SK-N-SH (cell line): ENCODE data around the gene KIF16B. TPM values are rescaled to one million over a fixed set of nuclear protein-coding genes. Genes with fewer than 3 reads are reported as not detected.

Source experiments
- CTCF ChIA-PET: fragments of 300-600, 350-600 bp; formaldehyde crosslinking; extraction: SDS; loops from one replicate; lab custom pipeline; 2021; lab: Yijun Ruan, JAX
- POLR2A ChIA-PET: fragments of 350-600 bp; sonication (Branson Sonifier 250); formaldehyde crosslinking; extraction: SDS; loops from one replicate; lab custom pipeline; 2020; ENCODE audit warnings: antibody characterized with exemption, inconsistent platforms; lab: Yijun Ruan, JAX
- DNase-seq: peaks from one replicate; pipeline ENCODE4 v3.0.0; 2012
- H2AFZ ChIP-seq: fragments of 200-600 bp; sonication (generic); 2 replicates; pipeline ENCODE4 v1.8.1; 2016; ENCODE audit warnings: antibody characterized with exemption, mild to moderate bottlenecking, low read depth
- H3F3A ChIP-seq: fragments of 200-600 bp; sonication (generic); replicated peaks from 2 replicates; pipeline ENCODE3; 2016; ENCODE audit warnings: antibody characterized with exemption, mild to moderate bottlenecking; ENCODE audit not compliant: insufficient read depth
- H3K27ac ChIP-seq, 2 experiments: fragments of 200-500 bp in 1 of 2; fragments of 200-600 bp in 1 of 2; sonication (Bioruptor generic) in 1 of 2; sonication (generic), shearing (Covaris generic) in 1 of 2; 2 replicates each; pipeline versions ENCODE4 v1.5.1 to v1.6.1; 2014 to 2016; ENCODE audit warnings: low read depth in 2 of 2, inconsistent platforms in 1 of 2, low read length in 1 of 2, mild to moderate bottlenecking in 1 of 2, mixed read lengths in 1 of 2
- H3K27me3 ChIP-seq: fragments of 200-600 bp; sonication (generic), shearing (Covaris generic); 2 replicates; pipeline ENCODE4 v1.6.1; 2016; ENCODE audit warnings: mixed run types; ENCODE audit not compliant: insufficient read depth
- H3K36me3 ChIP-seq, 2 experiments: fragments of 200-500 bp in 1 of 2; fragments of 200-600 bp in 1 of 2; sonication (Bioruptor generic) in 1 of 2; sonication (generic) in 1 of 2; replicated peaks in 1 of 2; 2 replicates each; pipeline versions ENCODE3 to v1.5.1; 2014 to 2016; ENCODE audit warnings: low read length in 1 of 2, mild to moderate bottlenecking in 1 of 2; ENCODE audit not compliant: insufficient read depth in 2 of 2, control insufficient read depth in 1 of 2
- H3K4me1 ChIP-seq, 2 experiments: fragments of 200-500 bp in 1 of 2; fragments of 200-600 bp in 1 of 2; sonication (Bioruptor generic) in 1 of 2; sonication (generic), shearing (Covaris generic) in 1 of 2; 2 replicates each; pipeline versions ENCODE4 v1.5.1 to v1.6.1; 2014 to 2016; ENCODE audit warnings: low read depth in 1 of 2, low read length in 1 of 2, mixed run types in 1 of 2; ENCODE audit not compliant: insufficient read depth in 2 of 2, control insufficient read depth in 1 of 2
- H3K4me2 ChIP-seq: fragments of 200-600 bp; sonication (generic), shearing (Covaris generic); 2 replicates; pipeline ENCODE4 v1.6.1; 2017; ENCODE audit warnings: mixed run types
- H3K4me3 ChIP-seq, 2 experiments: fragments of 200-500 bp in 1 of 2; fragments of 200-600 bp in 1 of 2; sonication (Bioruptor generic) in 1 of 2; sonication (generic), shearing (Covaris generic) in 1 of 2; 2 replicates each; pipeline versions ENCODE4 v1.5.1 to v1.8.1; 2014 to 2016; ENCODE audit warnings: low read depth in 2 of 2, inconsistent platforms in 1 of 2, low read length in 1 of 2, mild to moderate bottlenecking in 1 of 2, mixed read lengths in 1 of 2, moderate library complexity in 1 of 2
- H3K79me2 ChIP-seq: fragments of 200-600 bp; sonication (generic); 2 replicates; pipeline ENCODE4 v1.8.1; 2017; ENCODE audit warnings: mild to moderate bottlenecking; ENCODE audit not compliant: insufficient read depth
- H3K9ac ChIP-seq: fragments of 200-600 bp; sonication (generic); 2 replicates; pipeline ENCODE4 v1.6.1; 2017; ENCODE audit warnings: mixed run types
- H3K9me2 ChIP-seq: fragments of 200-600 bp; sonication (generic); 2 replicates; pipeline ENCODE4 v1.6.1; 2017; ENCODE audit warnings: mixed run types
- H3K9me3 ChIP-seq: fragments of 200-600 bp; sonication (generic); 2 replicates; pipeline ENCODE4 v1.6.1; 2017; ENCODE audit warnings: mixed run types, mild to moderate bottlenecking, moderate library complexity
- H4K20me1 ChIP-seq: fragments of 200-600 bp; sonication (generic); 2 replicates; pipeline ENCODE4 v1.6.1; 2017; ENCODE audit warnings: mild to moderate bottlenecking, mixed run types; ENCODE audit not compliant: insufficient read depth
- CTCF ChIP-seq: fragments of 200-600 bp; sonication (generic); IDR thresholded peaks from 2 replicates; pipeline ENCODE4 v1.6.1; 2017; ENCODE audit warnings: antibody characterized with exemption, mild to moderate bottlenecking, moderate library complexity
- MAX ChIP-seq: IDR thresholded peaks from 2 replicates; pipeline ENCODE4 v1.4.0; 2012; ENCODE audit warnings: low read depth
- RAD21 ChIP-seq: IDR thresholded peaks from 2 replicates; pipeline ENCODE4 v1.6.1; 2012; ENCODE audit warnings: mild to moderate bottlenecking, low read length
- REST ChIP-seq: IDR thresholded peaks from 2 replicates; pipeline ENCODE4 v1.6.1; 2012; ENCODE audit warnings: mild to moderate bottlenecking, low read depth, low read length, moderate library complexity
- RFX5 ChIP-seq: IDR thresholded peaks from 2 replicates; pipeline ENCODE4 v1.6.1; 2012; ENCODE audit warnings: mild to moderate bottlenecking, improper control_type of control experiment, low read length
- SMC3 ChIP-seq: IDR thresholded peaks from 2 replicates; pipeline ENCODE4 v1.6.1; 2012; ENCODE audit warnings: low read depth, low read length, improper control_type of control experiment
- USF1 ChIP-seq: IDR thresholded peaks from 2 replicates; pipeline ENCODE4 v1.4.0; 2012; ENCODE audit warnings: low read depth, borderline replicate concordance
- WGBS: methylation state at CpG from one replicate; pipeline ENCODE4 v1.1.6; 2017; ENCODE audit warnings: low lambda C conversion rate; 5-methylcytosine and 5-hydroxymethylcytosine counted together
- polyA plus RNA-seq, 3 experiments: library from polyadenylated mRNA; depleted of rRNA; stranded (reverse); fragments of >200 nt; gene quantifications; 2 replicates each; pipeline ENCODE4 v1.2.3, GENCODE V29; 2012

KIF16B gene
- polyA plus RNA-seq, 1 of the 3 experiments (the other 2 are of a cell fraction), result 3.3 TPM

GRCh38 chr20:16518784-16519084 lies 54.5 kb downstream of the KIF16B start:
- POLR2A ChIA-PET, result no interaction called here
- no peaks in the 10 kb centered on the region for H3K79me2 ChIP-seq
- TF ChIP-seq REST, result no peak

GRCh38 chr20:16517946-16518783 lies 55.1 kb downstream of the KIF16B start:
- H3F3A ChIP-seq, result no peaks in the 10 kb centered on the region
- H3K79me2 ChIP-seq, result no peaks in the 10 kb centered on the region
- no peak overlapping the region for H3K4me2 ChIP-seq
- H3K4me3 ChIP-seq, result no peak overlapping the region; a peak in 1 of 4 replicates
- WGBS, result 86% methylated on average over 10 of the region's 14 CpGs
- POLR2A ChIA-PET, result no interaction called here
- peak; percentile 60 for DNase-seq
- H3K9ac ChIP-seq, result no peak overlapping the region
- H2AFZ ChIP-seq, result no peak overlapping the region
- H3K27ac ChIP-seq, result no peak overlapping the region; a peak in 1 of 4 replicates
- no peaks in the 10 kb centered on the region for H3K36me3 ChIP-seq
- H3K27me3 ChIP-seq, result no peaks in the 10 kb centered on the region
- TF ChIP-seq MAX (no peak), USF1 (no peak), RFX5 (no peak), RAD21 (peak; percentile 71), CTCF (peak; percentile 69), SMC3 (peak; percentile 72)
- H3K9me3 ChIP-seq, result no peaks in the 10 kb centered on the region
- CTCF ChIA-PET, result interaction anchor here (0.6 to 4.2 kb wide), 15 partner anchors 8 to 244 kb away, joined by 3 to 32 read pairs (median 3); partner anchors contain the start of gene OTOR
- peaks cover 0 to 15% of the 10 kb centered on the region in 2 experiments; a peak in 1 of 4 replicates for H3K4me1 ChIP-seq
- H4K20me1 ChIP-seq, result no peaks in the 10 kb centered on the region
- no peaks in the 10 kb centered on the region for H3K9me2 ChIP-seq

More at GRCh38 chr20:16518784-16519084, 54.5 kb downstream of the KIF16B start:
- H3F3A ChIP-seq, result no peaks in the 10 kb centered on the region
- no peak overlapping the region for H3K4me2 ChIP-seq
- no peak overlapping the region for H2AFZ ChIP-seq
- WGBS, result 92% methylated on average over 4 of the region's 4 CpGs
- H3K4me1 ChIP-seq, result peaks cover 0 to 15% of the 10 kb centered on the region in 2 experiments; a peak in 1 of 4 replicates
- no peaks in the 10 kb centered on the region for H3K27me3 ChIP-seq
- CTCF ChIA-PET, result interaction anchor here (0.9 to 4.2 kb wide), 8 partner anchors 8 to 243 kb away, joined by 3 to 32 read pairs (median 4); partner anchors contain the start of gene OTOR
- no peak overlapping the region for H3K27ac ChIP-seq
- no peaks in the 10 kb centered on the region for H3K36me3 ChIP-seq
- no peak overlapping the region for H3K4me3 ChIP-seq
- H3K9ac ChIP-seq, result no peak overlapping the region
- H4K20me1 ChIP-seq, result no peaks in the 10 kb centered on the region
- H3K9me3 ChIP-seq, result no peaks in the 10 kb centered on the region
- no peaks in the 10 kb centered on the region for H3K9me2 ChIP-seq
- no peak for DNase-seq
